GM23338 (cell line): Measurements from ENCODE around the gene PTPDC1. TPM values are rescaled to one million over a fixed set of nuclear protein-coding genes. Genes with fewer than 3 reads are reported as not detected.

Source experiments
- ATAC-seq: fragments of 200-7000 bp; cut with Tn5 transposase; 3 replicates; pipeline ENCODE4 v1.9.1; 2020
- DNase-seq: peaks from one replicate; pipeline ENCODE4 v3.0.0-alpha.2; 2015; ENCODE audit warnings: low spot score
- H2AFZ ChIP-seq: fragments of 200-600 bp; sonication (generic); 2 replicates; pipeline ENCODE4 v1.8.0; 2016; ENCODE audit warnings: antibody characterized with exemption, mild to moderate bottlenecking, moderate library complexity
- H3F3A ChIP-seq: fragments of 200-600 bp; sonication (generic); replicated peaks from 2 replicates; pipeline ENCODE4 v1.8.0; 2017; ENCODE audit warnings: antibody characterized with exemption, mixed run types, low read depth
- H3K27ac ChIP-seq: fragments of 200-600 bp; sonication (generic); 2 replicates; pipeline ENCODE4 v1.6.1; 2016; ENCODE audit warnings: low read depth
- H3K27me3 ChIP-seq: fragments of 200-600 bp; sonication (generic); 2 replicates; pipeline ENCODE4 v1.8.0; 2016; ENCODE audit warnings: mild to moderate bottlenecking, mixed run types, moderate library complexity; ENCODE audit not compliant: insufficient read depth
- H3K36me3 ChIP-seq: fragments of 200-600 bp; sonication (generic); 2 replicates; pipeline ENCODE4 v1.8.0; 2016; ENCODE audit warnings: mild to moderate bottlenecking; ENCODE audit not compliant: insufficient read depth
- H3K4me1 ChIP-seq: fragments of 200-600 bp; sonication (generic); 2 replicates; pipeline ENCODE4 v1.8.0; 2016; ENCODE audit warnings: mild to moderate bottlenecking, moderate library complexity; ENCODE audit not compliant: insufficient read depth
- H3K4me2 ChIP-seq: fragments of 200-600 bp; sonication (generic); 2 replicates; pipeline ENCODE4 v1.7.1; 2017; ENCODE audit warnings: mixed run types
- H3K4me3 ChIP-seq: fragments of 200-600 bp; sonication (generic); 2 replicates; pipeline ENCODE4 v1.6.1; 2016; ENCODE audit warnings: mixed run types
- H3K79me2 ChIP-seq: fragments of 200-600 bp; sonication (generic); replicated peaks from 2 replicates; pipeline ENCODE4 v1.8.0; 2017; ENCODE audit warnings: mild to moderate bottlenecking; ENCODE audit not compliant: insufficient read depth
- H3K9me2 ChIP-seq: fragments of 200-600 bp; sonication (generic); 2 replicates; pipeline ENCODE4 v1.8.0; 2017; ENCODE audit not compliant: insufficient read depth
- H4K20me1 ChIP-seq: fragments of 200-600 bp; sonication (generic); replicated peaks from 2 replicates; pipeline ENCODE4 v1.8.0; 2017; ENCODE audit warnings: mild to moderate bottlenecking; ENCODE audit not compliant: insufficient read depth
- H3K27ac Mint-ChIP-seq: 2 replicates; pipeline ENCODE4 v1.8.0; 2020; ENCODE audit warnings: inconsistent platforms, mild to moderate bottlenecking, moderate library complexity, mixed read lengths
- H3K27me3 Mint-ChIP-seq: 3 replicates; pipeline ENCODE4 v1.8.0; 2022; ENCODE audit warnings: low read depth, mild to moderate bottlenecking, moderate library complexity, mixed read lengths, inconsistent platforms; ENCODE audit not compliant: insufficient read depth, poor library complexity
- H3K36me3 Mint-ChIP-seq: 3 replicates; pipeline ENCODE4 v1.8.0; 2021; ENCODE audit warnings: low read depth, mild to moderate bottlenecking, inconsistent platforms, moderate library complexity, mixed read lengths
- H3K4me1 Mint-ChIP-seq: 3 replicates; pipeline ENCODE4 v1.8.0; 2020; ENCODE audit warnings: mild to moderate bottlenecking, inconsistent platforms, mixed read lengths
- H3K4me3 Mint-ChIP-seq: 3 replicates; pipeline ENCODE4 v1.8.0; 2021; ENCODE audit warnings: moderate library complexity, mild to moderate bottlenecking, inconsistent platforms, mixed read lengths
- H3K9me3 Mint-ChIP-seq: 3 replicates; pipeline ENCODE4 v1.8.0; 2020; ENCODE audit warnings: moderate library complexity, mild to moderate bottlenecking, inconsistent platforms, mixed read lengths
- CREB1 ChIP-seq: fragments of 250-450 bp; sonication (Bioruptor Pico); IDR thresholded peaks from 2 replicates; pipeline ENCODE4 v1.5.0; 2020; ENCODE audit warnings: low read depth, mild to moderate bottlenecking, moderate library complexity
- EZH2 ChIP-seq: fragments of 200-600 bp; sonication (generic); IDR thresholded peaks from one replicate; pipeline ENCODE4 v1.8.0; 2017; ENCODE audit warnings: antibody characterized with exemption, mild to moderate bottlenecking, low read depth; ENCODE audit not compliant: unreplicated experiment
- JUNB ChIP-seq: IDR thresholded peaks from one replicate; pipeline ENCODE4 v1.6.1; 2016; ENCODE audit warnings: antibody characterized with exemption; ENCODE audit not compliant: unreplicated experiment
- NANOG ChIP-seq: IDR thresholded peaks from 2 replicates; pipeline ENCODE4 v1.6.1; 2016; ENCODE audit warnings: antibody characterized with exemption, borderline replicate concordance
- POLR2AphosphoS5 ChIP-seq: IDR thresholded peaks from 2 replicates; pipeline ENCODE4 v1.6.1; 2016; ENCODE audit warnings: antibody characterized with exemption, low read depth
- ZNF114 ChIP-seq: fragments of 250-450 bp; sonication (Bioruptor Pico); IDR thresholded peaks from 2 replicates; pipeline ENCODE4 v1.5.0; 2020; ENCODE audit warnings: mild to moderate bottlenecking, moderate library complexity
- ZNF331 ChIP-seq: fragments of 250-450 bp; sonication (Bioruptor Pico); IDR thresholded peaks from 2 replicates; pipeline ENCODE4 v1.5.0; 2020; ENCODE audit warnings: low read depth, mild to moderate bottlenecking, moderate library complexity
- ZNF462 ChIP-seq: fragments of 250-450 bp; sonication (Bioruptor Pico); IDR thresholded peaks from 2 replicates; pipeline ENCODE4 v1.5.0; 2020; ENCODE audit warnings: mild to moderate bottlenecking, moderate library complexity
- polyA plus RNA-seq: library from polyadenylated mRNA; unstranded; fragments of >200 nt; fragmentation: Nextera tagmentation; extraction: Ambion mirVana; gene quantifications from 2 replicates; pipeline ENCODE4 v1.2.1, GENCODE V29; 2016
- total RNA-seq: library from RNA; depleted of rRNA; stranded (reverse); fragments of >200 nt; shearing (Covaris generic); gene quantifications from 2 replicates; pipeline ENCODE4 v1.2.3, GENCODE V29; 2014
- TF ChIP-seq, protein P1 (sequence below): IDR thresholded peaks from 2 replicates; pipeline ENCODE4 v1.6.1; 2016; ENCODE audit warnings: antibody characterized with exemption
- TF ChIP-seq, protein P2 (sequence below), 2 experiments: fragments of 200-600 bp in 1 of 2; sonication (generic) in 1 of 2; conservative IDR thresholded peaks; 2 replicates each; pipeline versions ENCODE4 v1.5.1 to v1.6.1; 2016 to 2017; ENCODE audit warnings: antibody characterized with exemption in 2 of 2, low read depth in 2 of 2, mild to moderate bottlenecking in 2 of 2, moderate library complexity in 1 of 2

Gene PTPDC1
- total and polyA plus RNA-seq, 2 experiments from 2014 or later: 4.3 to 10.6 TPM

DNA sequence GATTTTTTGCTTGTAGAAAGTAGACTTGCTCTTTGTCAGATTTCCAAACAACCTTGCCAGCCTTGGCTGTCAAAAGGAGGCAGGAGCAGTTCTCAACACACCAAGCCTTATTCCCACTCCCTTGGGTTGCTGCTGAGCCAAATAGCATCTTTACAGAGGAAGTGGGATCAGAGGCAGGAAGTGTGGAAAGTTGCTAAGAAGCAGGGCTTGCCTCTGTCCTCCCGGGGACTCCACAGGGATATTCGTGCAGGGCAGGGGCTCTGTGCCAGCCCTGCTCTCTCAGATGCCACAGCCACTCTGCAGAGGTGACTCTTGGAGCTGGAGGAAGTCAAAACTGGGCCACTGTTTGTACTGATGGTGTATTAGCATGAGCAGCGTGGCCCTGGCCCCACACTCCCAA lies 24.3 kb downstream of the PTPDC1 start:
- Histone ChIP-seq H3K4me2 (no peak overlapping the region), H3K36me3 (no peaks in the 10 kb centered on the region), H3K27me3 (no peaks in the 10 kb centered on the region), H3K4me1 (peaks cover 4% of the 10 kb centered on the region; the same call in 1 of the 2 replicates), H3K79me2 (no peaks in the 10 kb centered on the region), H3K4me3 (no peak overlapping the region), H3K9me2 (no peaks in the 10 kb centered on the region), H3F3A (no peaks in the 10 kb centered on the region), H2AFZ (no peak overlapping the region), H4K20me1 (no peaks in the 10 kb centered on the region), H3K27ac (no peak overlapping the region)
- H3K27ac Mint-ChIP-seq: no peak overlapping the region
- no peak overlapping the region for H3K4me3 Mint-ChIP-seq
- H3K36me3 Mint-ChIP-seq: peaks cover 3% of the 10 kb centered on the region; the same call in 2 of the 3 replicates
- peaks cover 3% of the 10 kb centered on the region; the same call in 2 of the 3 replicates for H3K9me3 Mint-ChIP-seq
- H3K27me3 Mint-ChIP-seq: peaks cover 2% of the 10 kb centered on the region
- DNase-seq (peak; percentile 18), ATAC-seq (peak; percentile 33; the same call in 1 of the 3 replicates)
- peaks cover 5% of the 10 kb centered on the region for H3K4me1 Mint-ChIP-seq
- TF ChIP-seq EZH2 (no peak), POLR2AphosphoS5 (no peak), CREB1 (no peak)
- TF ChIP-seq, protein P1, sequence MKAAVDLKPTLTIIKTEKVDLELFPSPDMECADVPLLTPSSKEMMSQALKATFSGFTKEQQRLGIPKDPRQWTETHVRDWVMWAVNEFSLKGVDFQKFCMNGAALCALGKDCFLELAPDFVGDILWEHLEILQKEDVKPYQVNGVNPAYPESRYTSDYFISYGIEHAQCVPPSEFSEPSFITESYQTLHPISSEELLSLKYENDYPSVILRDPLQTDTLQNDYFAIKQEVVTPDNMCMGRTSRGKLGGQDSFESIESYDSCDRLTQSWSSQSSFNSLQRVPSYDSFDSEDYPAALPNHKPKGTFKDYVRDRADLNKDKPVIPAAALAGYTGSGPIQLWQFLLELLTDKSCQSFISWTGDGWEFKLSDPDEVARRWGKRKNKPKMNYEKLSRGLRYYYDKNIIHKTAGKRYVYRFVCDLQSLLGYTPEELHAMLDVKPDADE: no peak
- TF ChIP-seq, protein P2, sequence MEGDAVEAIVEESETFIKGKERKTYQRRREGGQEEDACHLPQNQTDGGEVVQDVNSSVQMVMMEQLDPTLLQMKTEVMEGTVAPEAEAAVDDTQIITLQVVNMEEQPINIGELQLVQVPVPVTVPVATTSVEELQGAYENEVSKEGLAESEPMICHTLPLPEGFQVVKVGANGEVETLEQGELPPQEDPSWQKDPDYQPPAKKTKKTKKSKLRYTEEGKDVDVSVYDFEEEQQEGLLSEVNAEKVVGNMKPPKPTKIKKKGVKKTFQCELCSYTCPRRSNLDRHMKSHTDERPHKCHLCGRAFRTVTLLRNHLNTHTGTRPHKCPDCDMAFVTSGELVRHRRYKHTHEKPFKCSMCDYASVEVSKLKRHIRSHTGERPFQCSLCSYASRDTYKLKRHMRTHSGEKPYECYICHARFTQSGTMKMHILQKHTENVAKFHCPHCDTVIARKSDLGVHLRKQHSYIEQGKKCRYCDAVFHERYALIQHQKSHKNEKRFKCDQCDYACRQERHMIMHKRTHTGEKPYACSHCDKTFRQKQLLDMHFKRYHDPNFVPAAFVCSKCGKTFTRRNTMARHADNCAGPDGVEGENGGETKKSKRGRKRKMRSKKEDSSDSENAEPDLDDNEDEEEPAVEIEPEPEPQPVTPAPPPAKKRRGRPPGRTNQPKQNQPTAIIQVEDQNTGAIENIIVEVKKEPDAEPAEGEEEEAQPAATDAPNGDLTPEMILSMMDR (conservative IDR thresholded peaks at IDR 0.05; ENCODE audit: low read depth in 2 of 2): no peak

DNA sequence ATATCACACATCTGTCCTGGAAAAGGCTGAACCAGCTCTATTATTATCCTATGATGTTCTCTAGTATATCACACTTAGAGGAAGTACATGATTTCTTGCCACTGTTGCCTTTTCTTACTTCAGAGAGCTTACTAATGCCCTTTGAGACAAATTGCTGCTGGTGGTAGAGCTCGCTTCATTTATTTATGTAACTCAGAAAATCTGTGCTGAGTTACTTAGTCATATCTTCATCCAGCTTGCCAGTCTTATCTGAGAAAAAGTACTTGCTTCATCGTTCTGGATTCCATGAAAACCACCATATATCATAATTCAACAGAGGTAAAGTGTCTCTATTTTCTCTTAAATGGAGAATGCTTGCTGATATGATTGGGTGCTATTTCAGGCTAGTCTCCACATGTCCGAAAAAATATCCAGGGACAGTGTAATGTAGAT lies 26.6 kb downstream of the PTPDC1 start:
- Histone ChIP-seq H3K4me1 (no peaks in the 10 kb centered on the region), H3K27ac (no peak overlapping the region), H3F3A (no peaks in the 10 kb centered on the region), H2AFZ (no peak overlapping the region), H3K4me3 (no peak overlapping the region), H3K4me2 (no peak overlapping the region), H3K79me2 (no peaks in the 10 kb centered on the region), H3K27me3 (no peaks in the 10 kb centered on the region), H4K20me1 (no peaks in the 10 kb centered on the region), H3K9me2 (no peaks in the 10 kb centered on the region), H3K36me3 (no peaks in the 10 kb centered on the region)
- TF ChIP-seq, protein P1: no peak
- no peak for TF ChIP-seq ZNF462 (CRISPR knock-in tag)
- no peak for TF ChIP-seq NANOG
- TF ChIP-seq POLR2AphosphoS5: no peak
- no peak for TF ChIP-seq ZNF114
- no peak for TF ChIP-seq ZNF331 (CRISPR knock-in tag)
- TF ChIP-seq JUNB: no peak
- no peaks in the 10 kb centered on the region for H3K27me3 Mint-ChIP-seq
- peaks cover 3% of the 10 kb centered on the region; the same call in 2 of the 3 replicates for H3K9me3 Mint-ChIP-seq
- H3K27ac Mint-ChIP-seq: no peak overlapping the region
- H3K36me3 Mint-ChIP-seq: peaks cover 3% of the 10 kb centered on the region; the same call in 2 of the 3 replicates
- ATAC-seq (no peak), DNase-seq (no peak)
- no peaks in the 10 kb centered on the region for H3K4me1 Mint-ChIP-seq
- no peak overlapping the region for H3K4me3 Mint-ChIP-seq
